Urinary bladder (tissue), 4 donors: ENCODE results near the gene MT4. TPM values are rescaled to one million over a fixed set of nuclear protein-coding genes. Genes with fewer than 3 reads are reported as not detected.
"Not testable (repeated sequence)": the region's sequence is repeated elsewhere in the genome, so short reads cannot be mapped to it uniquely, and the experiment has no call there.

ENCODE experiments used
- DNase-seq: peaks from one replicate; pipeline ENCODE4 v3.0.0-alpha.2; 2015; ENCODE audit errors: extremely low spot score
- H3K27ac ChIP-seq: one replicate; pipeline ENCODE4 v1.5.1; 2013; ENCODE audit warnings: low read depth, mild to moderate bottlenecking, moderate library complexity
- H3K36me3 ChIP-seq: one replicate; pipeline ENCODE4 v1.6.1; 2013; ENCODE audit warnings: mild to moderate bottlenecking, moderate library complexity; ENCODE audit not compliant: insufficient read depth
- H3K4me1 ChIP-seq: one replicate; pipeline ENCODE4 v1.6.1; 2013; ENCODE audit warnings: mild to moderate bottlenecking, moderate library complexity; ENCODE audit not compliant: insufficient read depth
- H3K4me3 ChIP-seq: one replicate; pipeline ENCODE4 v1.5.1; 2013; ENCODE audit warnings: low read depth, low read length
- WGBS: extraction: QIAGEN DNeasy Blood & Tissue Kit; methylation state at CpG from one replicate; pipeline ENCODE4 v1.1.7; 2013; 5-methylcytosine and 5-hydroxymethylcytosine counted together
- polyA plus RNA-seq: library from polyadenylated mRNA; stranded (reverse); fragments of 200-250 nt; gene quantifications from one replicate; pipeline ENCODE4 v1.2.3, GENCODE V29; 2013
- total RNA-seq: library from RNA; depleted of rRNA; stranded (reverse); fragments of >200 nt; gene quantifications from one replicate; pipeline ENCODE4 v1.2.3, GENCODE V29; 2014
- donor health status: healthy with polysubstance abuse.
- donor health status: healthy.

The MT4 gene
- total and polyA plus RNA-seq, 2 donors = not detected

- Histone ChIP-seq H3K4me1 (no peaks in the 10 kb centered on the region), H3K36me3 (no peaks in the 10 kb centered on the region), H3K27ac (no peak overlapping the region), H3K4me3 (no peak overlapping the region)
- WGBS = 38% methylated on average over 8 of the region's 8 CpGs
- DNase-seq = no peak
Measured at GRCh38 chr16:56576585-56577299, 11.9 kb downstream of the MT4 start.

- WGBS = 72% methylated on average over 4 of the region's 4 CpGs
- H3K4me1 ChIP-seq = no peaks in the 10 kb centered on the region
- no peak overlapping the region for H3K27ac ChIP-seq
- H3K36me3 ChIP-seq = no peaks in the 10 kb centered on the region
- H3K4me3 ChIP-seq = no peak overlapping the region
- DNase-seq = no peak
Measured at GRCh38 chr16:56577300-56577625, 12.4 kb downstream of the MT4 start.

DNA sequence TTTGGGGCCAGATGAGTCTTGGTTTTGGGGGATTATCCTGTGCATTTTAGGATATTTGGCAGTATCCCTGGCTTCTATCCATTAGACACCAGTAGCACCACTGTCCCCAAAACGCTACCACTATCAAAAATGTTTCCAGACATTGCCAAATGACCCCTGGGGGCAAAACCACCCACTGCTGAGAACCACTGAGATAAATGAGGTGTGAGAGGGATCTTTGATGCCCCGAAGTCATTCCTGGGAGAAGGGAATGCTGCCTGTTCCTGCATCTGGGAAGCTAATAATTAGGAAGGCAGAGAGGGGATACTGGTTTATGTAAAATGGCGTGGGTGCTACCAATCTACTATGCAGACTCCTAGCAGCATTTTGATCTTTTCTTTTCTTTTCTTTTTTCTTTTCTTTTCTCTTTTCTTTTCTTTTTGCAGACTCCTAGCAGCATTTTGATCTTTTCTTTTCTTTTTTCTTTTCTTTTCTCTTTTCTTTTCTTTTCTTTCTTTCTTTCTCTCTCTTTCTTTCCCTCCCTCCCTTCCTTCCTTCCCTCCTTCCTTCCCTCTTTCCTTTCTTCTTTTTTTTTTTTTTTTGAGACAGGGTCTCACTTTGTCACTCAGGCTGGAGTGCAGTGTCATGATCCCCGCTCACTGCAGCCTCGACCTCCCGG lies 15.6 kb downstream of the MT4 start:
- WGBS = 81% methylated on average over 6 of the region's 6 CpGs
- Histone ChIP-seq H3K36me3 (no peaks in the 10 kb centered on the region), H3K4me1 (no peaks in the 10 kb centered on the region), H3K4me3 (no peak overlapping the region), H3K27ac (no peak overlapping the region)
- no peak for DNase-seq

DNA sequence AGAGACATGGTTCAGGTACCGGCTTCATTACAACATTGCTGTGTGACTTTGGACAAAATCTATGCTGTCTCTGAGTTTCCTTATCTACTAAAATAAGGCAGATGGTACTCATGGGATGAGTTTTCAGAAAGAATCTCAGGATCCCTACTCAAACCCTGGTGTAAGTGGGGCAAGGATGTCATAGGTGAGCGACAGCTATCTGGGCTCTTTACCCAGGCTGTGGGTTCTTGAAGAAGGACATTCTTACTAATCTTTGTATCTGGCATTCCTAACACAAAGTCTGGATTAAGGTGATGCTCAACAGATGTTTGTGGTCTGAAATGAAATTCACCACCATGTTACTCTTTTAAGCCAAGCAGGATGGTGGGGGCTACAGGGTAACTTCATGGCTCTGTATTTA lies 18.0 kb downstream of the MT4 start:
- H3K36me3 ChIP-seq, H3K4me1 ChIP-seq, DNase-seq, H3K27ac ChIP-seq, H3K4me3 ChIP-seq: not testable (repeated sequence)
- WGBS = 95% methylated on average over 2 of the region's 2 CpGs

GRCh38 chr16:56583351-56584168 lies 18.7 kb downstream of the MT4 start:
- Histone ChIP-seq H3K4me1 (no peaks in the 10 kb centered on the region), H3K36me3 (no peaks in the 10 kb centered on the region), H3K4me3 (no peak overlapping the region), H3K27ac (no peak overlapping the region)
- WGBS = 61% methylated on average over 11 of the region's 11 CpGs
- no peak for DNase-seq

DNA sequence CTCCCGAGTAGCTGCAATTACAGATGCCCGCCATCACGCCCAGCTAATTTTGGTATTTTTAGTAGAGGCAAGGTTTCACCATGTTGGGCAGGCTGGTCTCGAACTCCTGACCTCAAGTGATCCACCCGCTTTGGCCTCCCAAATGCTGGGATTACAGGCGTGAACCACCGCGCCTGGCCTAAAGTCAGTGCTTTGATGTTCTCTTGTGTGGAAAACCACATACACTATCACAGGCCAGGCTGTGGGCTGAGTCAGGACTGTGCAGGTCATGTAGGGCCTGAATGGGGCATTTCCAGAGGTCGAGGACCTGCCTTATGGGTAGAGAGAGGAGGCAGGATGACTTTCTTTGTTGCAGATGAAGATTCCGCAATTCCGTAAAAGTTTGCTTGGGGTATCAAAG lies 19.4 kb downstream of the MT4 start:
- no peaks in the 10 kb centered on the region for H3K36me3 ChIP-seq
- WGBS = 95% methylated on average over 11 of the region's 11 CpGs
- H3K4me1 ChIP-seq = peaks cover 2% of the 10 kb centered on the region
- H3K27ac ChIP-seq = no peak overlapping the region
- H3K4me3 ChIP-seq = no peak overlapping the region
- DNase-seq = no peak

DNA sequence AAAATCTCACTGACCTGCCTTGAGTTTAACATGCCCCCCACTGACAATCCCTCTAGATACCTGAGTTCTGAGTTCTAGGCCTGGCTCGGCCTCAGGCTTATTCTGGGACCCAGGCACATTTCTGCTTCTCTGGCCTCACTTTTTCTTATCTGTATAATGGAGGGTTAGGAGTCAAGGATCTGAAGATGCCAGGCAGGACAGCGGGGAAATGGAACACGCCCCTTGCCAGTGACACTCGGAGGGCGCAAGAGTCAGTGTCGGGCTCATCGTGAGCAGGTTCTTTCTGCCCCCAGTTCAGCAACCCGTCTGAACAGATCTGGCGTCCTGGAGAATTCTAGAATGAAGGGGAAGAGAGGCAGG lies 23.9 kb downstream of the MT4 start:
- WGBS = 42% methylated on average over 9 of the region's 9 CpGs
- no peaks in the 10 kb centered on the region for H3K36me3 ChIP-seq
- H3K4me3 ChIP-seq = peak overlapping the region; percentile 48
- peaks cover 2% of the 10 kb centered on the region for H3K4me1 ChIP-seq
- DNase-seq = no peak
- no peak overlapping the region for H3K27ac ChIP-seq

DNA sequence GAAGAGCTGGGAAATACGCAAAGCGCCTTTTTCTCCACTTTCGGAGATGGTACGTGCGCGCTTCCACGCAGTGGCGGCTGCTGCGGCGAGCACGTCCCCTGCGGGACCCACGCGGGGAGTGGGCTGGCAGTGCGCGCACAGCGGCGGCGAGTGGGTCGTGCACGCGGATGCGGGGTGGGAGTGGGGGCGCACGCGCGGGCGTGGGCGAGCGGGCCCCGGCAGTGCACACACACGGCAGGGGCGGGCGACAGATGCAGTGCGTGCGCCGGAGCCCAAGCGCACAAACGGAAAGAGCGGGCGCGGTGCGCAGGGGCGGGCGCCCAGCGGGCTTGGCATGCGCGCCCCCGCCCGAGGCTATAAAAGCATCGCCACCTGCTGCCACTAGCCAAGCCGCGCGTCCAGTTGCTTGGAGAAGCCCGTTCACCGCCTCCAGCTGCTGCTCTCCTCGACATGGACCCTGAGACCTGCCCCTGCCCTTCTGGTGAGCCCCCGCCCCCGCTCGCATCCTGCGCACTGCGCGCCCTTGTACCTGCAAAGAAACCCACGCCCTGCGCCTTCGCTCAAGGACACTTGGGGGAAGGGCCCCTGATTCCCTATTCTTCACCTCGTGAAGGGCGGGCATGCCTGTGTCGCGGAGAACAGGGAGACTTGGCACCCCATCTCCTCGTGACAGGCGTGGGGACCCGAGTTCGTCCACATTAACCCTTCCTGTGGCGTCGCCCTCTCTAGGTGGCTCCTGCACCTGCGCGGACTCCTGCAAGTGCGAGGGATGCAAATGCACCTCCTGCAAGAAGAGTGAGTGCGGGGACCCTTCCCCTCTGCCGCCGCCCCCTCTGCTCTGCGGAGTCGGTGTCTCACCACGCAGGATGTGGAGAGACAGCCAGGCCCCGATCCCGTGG lies 24.5 kb downstream of the MT4 start, which contains the start of gene MT3:
TSS of gene MT3 (plus strand) at position 388 of the 899 bp plus-strand sequence. CDS start at position 451, 63 bp downstream.
- DNase-seq = no peak
- no peaks in the 10 kb centered on the region for H3K36me3 ChIP-seq
- H3K4me3 ChIP-seq = peak within 1 kb of the TSS; percentile 48
- WGBS = 7% methylated on average over 87 of the region's 87 CpGs
- peaks cover 2% of the 10 kb centered on the region for H3K4me1 ChIP-seq
- H3K27ac ChIP-seq = no peak within 1 kb of the TSS

- Histone ChIP-seq H3K4me3 (no peak overlapping the region), H3K36me3 (no peaks in the 10 kb centered on the region), H3K27ac (no peak overlapping the region), H3K4me1 (peaks cover 2% of the 10 kb centered on the region)
- DNase-seq = no peak
- 63% methylated on average over 4 of the region's 4 CpGs for WGBS
Measured at GRCh38 chr16:56591377-56592060, 26.6 kb downstream of the MT4 start.

- Histone ChIP-seq H3K4me1 (peaks cover 2% of the 10 kb centered on the region), H3K36me3 (no peaks in the 10 kb centered on the region), H3K4me3 (no peak overlapping the region), H3K27ac (no peak overlapping the region)
- 90% methylated on average over 6 of the region's 6 CpGs for WGBS
- no peak for DNase-seq
Measured at GRCh38 chr16:56593573-56594291, 28.9 kb downstream of the MT4 start.

GRCh38 chr16:56594292-56594619 lies 29.4 kb downstream of the MT4 start:
- no peak for DNase-seq
- Histone ChIP-seq H3K27ac (no peak overlapping the region), H3K4me1 (no peaks in the 10 kb centered on the region), H3K4me3 (no peak overlapping the region), H3K36me3 (no peaks in the 10 kb centered on the region)
- WGBS = 84% methylated on average over 5 of the region's 5 CpGs

- Histone ChIP-seq H3K36me3 (no peaks in the 10 kb centered on the region), H3K4me3 (no peak overlapping the region), H3K27ac (no peak overlapping the region), H3K4me1 (no peaks in the 10 kb centered on the region)
- 33% methylated on average over 8 of the region's 8 CpGs for WGBS
- DNase-seq = no peak
Measured at GRCh38 chr16:56600398-56600999, 35.6 kb downstream of the MT4 start.
